Activated T-helper 2 cell treated with anti-CD3 and anti-CD28 coated beads, Interferon-gamma antibody, Interleukin-2, Interleukin-4, amounts not matched to agents 10 μg/mL and 5 μg/mL and 100 μg/mL, durations not matched to agents 14 hours and 24 hours and 36 hours (primary cell): Measurements from ENCODE around the gene CLK2. TPM values are rescaled to one million over a fixed set of nuclear protein-coding genes. Genes with fewer than 3 reads are reported as not detected.
"Not testable (repeated sequence)": the region's sequence is repeated elsewhere in the genome, so short reads cannot be mapped to it uniquely, and the experiment has no call there.

Source experiments
- DNase-seq: peaks from one replicate; pipeline ENCODE4 v3.0.0; 2021; ENCODE audit warnings: low spot score
- H3K27ac Mint-ChIP-seq: one replicate; pipeline ENCODE4 v1.8.0; 2021; ENCODE audit warnings: mixed read lengths
- H3K27me3 Mint-ChIP-seq: one replicate; pipeline ENCODE4 v1.8.0; 2021; ENCODE audit warnings: low read depth, mixed read lengths
- H3K36me3 Mint-ChIP-seq: one replicate; pipeline ENCODE4 v1.8.0; 2021; ENCODE audit warnings: low read depth, mixed read lengths
- H3K4me1 Mint-ChIP-seq: one replicate; pipeline ENCODE4 v1.8.0; 2021; ENCODE audit warnings: low read depth, mixed read lengths
- H3K4me3 Mint-ChIP-seq: one replicate; pipeline ENCODE4 v1.8.0; 2021; ENCODE audit warnings: low read depth, mild to moderate bottlenecking, moderate library complexity, mixed read lengths
- H3K9me3 Mint-ChIP-seq: one replicate; pipeline ENCODE4 v1.8.0; 2021; ENCODE audit warnings: mixed read lengths
- intact Hi-C: fragments of 100-400 bp; cut with micrococcal nuclease; formaldehyde crosslinking; loops from one replicate; pipeline ENCODE4 v1.15.1; 2023
- total RNA-seq: library from RNA; stranded (reverse); gene quantifications from 2 replicates; pipeline ENCODE4 v1.2.3, GENCODE V29; 2022

Gene CLK2
- total RNA-seq, 1 donor from 2014 or later = 96.8 TPM

DNA sequence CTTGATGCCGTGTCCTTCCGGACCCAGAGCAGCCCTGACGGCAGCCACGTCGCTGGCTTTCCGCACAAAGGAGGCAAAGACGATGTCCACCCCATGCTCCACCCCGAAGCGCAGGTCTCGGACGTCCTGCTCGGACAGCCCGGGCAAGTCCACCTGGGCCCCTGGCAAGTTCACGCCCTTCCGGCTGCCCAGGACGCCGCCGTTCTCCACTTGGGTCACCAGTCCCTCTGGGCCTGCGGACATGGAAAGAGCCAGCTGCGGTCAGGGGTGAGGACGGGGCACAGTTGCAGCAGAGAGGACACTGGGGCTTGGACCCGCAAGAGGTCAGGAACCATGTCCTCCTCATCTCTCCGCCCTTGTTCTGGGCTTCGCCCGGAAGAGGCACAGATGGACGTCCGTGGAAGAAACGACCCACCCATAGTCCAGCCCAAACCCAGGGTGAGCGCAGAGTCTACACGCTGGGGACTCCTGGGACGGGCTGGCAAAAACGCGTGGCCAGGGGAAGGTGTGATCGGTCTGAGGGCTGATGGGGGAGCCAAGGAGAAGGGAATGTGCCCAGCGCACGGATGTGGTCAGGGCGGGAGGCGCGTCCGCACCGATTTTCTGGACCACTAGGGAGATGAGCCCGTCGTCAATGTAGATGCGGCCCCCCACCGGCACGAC, 21.3 kb upstream of the CLK2 start:
- Mint-ChIP-seq H3K4me3 (no peak overlapping the region), H3K4me1 (peaks cover 8% of the 10 kb centered on the region), H3K36me3 (no peaks in the 10 kb centered on the region)

DNA sequence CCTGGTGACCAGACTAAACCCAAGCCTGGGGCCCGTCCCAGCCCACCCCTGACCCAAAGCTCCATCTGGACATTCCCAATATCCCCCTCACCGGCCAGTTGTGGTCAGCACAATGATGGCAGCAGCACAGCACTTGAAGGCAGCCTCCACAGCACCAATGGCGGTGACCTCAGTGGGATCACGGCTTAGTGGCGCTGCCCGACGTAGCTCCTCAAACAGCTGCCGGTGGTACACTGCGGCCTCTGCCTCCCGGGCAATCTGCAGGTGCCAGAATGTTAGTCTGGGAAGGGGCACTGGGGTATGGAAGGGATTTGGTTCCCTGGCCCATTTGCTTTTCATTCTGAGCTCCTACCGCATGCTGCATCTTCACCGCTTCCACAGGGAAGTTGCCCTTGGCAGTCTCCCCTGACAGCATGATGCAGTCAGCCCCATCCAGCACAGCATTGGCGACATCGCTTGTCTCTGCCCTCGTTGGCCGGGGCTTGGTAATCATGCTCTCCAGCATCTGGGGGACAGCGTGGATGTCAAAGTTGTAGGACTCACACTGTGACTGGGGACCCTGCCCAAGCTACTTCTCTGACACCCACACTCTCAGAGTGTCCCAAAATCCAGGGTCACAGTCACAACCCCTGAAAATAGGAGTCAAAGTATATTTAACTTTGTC, 19.9 kb upstream of the CLK2 start:
- no peak overlapping the region for H3K27ac Mint-ChIP-seq
- DNase-seq = no peak
- H3K9me3 Mint-ChIP-seq = no peaks in the 10 kb centered on the region
- H3K27me3 Mint-ChIP-seq = peaks cover 49% of the 10 kb centered on the region
- peaks cover 8% of the 10 kb centered on the region for H3K4me1 Mint-ChIP-seq
- intact Hi-C loops = no loop called here
- no peaks in the 10 kb centered on the region for H3K36me3 Mint-ChIP-seq
- no peak overlapping the region for H3K4me3 Mint-ChIP-seq

More for the DNA sequence above, 21.3 kb upstream of the CLK2 start:
- H3K27me3 Mint-ChIP-seq = peaks cover 51% of the 10 kb centered on the region
- intact Hi-C loops = no loop called here
- no peaks in the 10 kb centered on the region for H3K9me3 Mint-ChIP-seq
- DNase-seq = no peak
- no peak overlapping the region for H3K27ac Mint-ChIP-seq

DNA sequence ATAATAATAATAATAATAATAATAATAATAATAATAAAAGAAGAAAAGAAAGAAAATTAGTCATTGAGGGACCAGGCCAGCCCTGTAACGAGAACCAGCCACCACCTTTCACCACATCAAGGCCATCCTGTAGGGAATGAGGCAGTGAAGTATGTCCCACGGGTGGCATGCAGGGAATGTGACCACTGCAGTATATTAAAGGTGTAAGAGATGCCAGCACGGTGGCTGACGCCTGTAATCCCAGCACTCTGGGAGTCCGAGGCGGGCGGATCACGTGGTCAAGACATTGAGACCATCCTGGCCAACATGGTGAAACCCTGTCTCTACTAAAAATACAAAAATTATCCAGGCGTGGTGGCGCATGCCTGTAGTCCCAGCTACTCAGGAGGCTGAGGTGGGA, 17.7 kb upstream of the CLK2 start:
- H3K36me3 Mint-ChIP-seq, H3K9me3 Mint-ChIP-seq, DNase-seq, H3K4me1 Mint-ChIP-seq, intact Hi-C loops, H3K27ac Mint-ChIP-seq, H3K4me3 Mint-ChIP-seq: not testable (repeated sequence)
- H3K27me3 Mint-ChIP-seq = peaks cover 31% of the 10 kb centered on the region

DNA sequence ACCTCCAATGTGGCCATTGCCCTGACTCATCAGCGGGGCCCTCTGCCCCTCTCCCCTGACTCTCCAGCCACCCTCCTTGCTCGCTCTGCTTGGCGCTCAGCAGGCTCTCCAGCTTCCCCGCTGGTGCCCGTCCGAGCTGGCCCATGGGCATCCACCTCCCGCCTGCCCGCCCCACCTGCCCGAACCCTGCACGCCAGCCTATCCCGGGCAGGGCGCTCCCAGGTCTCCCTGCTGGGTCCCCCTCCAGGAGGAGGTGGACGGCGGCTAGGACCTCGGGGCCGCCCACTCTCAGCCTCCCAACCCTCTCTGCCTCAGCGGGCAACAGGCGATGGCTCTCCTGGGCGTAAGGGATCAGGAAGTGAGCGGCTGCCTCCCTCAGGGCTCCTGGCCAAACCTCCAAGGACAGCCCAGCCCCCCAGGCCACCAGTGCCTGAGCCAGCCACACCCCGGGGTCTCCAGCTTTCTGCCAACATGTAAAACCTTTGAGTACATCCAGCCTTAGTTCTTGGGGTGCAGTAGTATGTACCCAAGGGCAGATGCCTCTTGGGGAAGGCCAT, 14.8 kb upstream of the CLK2 start:
- H3K9me3 Mint-ChIP-seq = no peaks in the 10 kb centered on the region
- DNase-seq = no peak
- no peak overlapping the region for H3K27ac Mint-ChIP-seq
- intact Hi-C loops = no loop called here
- H3K4me1 Mint-ChIP-seq = no peaks in the 10 kb centered on the region
- no peaks in the 10 kb centered on the region for H3K36me3 Mint-ChIP-seq
- H3K27me3 Mint-ChIP-seq = peaks cover 10% of the 10 kb centered on the region
- no peak overlapping the region for H3K4me3 Mint-ChIP-seq

DNA sequence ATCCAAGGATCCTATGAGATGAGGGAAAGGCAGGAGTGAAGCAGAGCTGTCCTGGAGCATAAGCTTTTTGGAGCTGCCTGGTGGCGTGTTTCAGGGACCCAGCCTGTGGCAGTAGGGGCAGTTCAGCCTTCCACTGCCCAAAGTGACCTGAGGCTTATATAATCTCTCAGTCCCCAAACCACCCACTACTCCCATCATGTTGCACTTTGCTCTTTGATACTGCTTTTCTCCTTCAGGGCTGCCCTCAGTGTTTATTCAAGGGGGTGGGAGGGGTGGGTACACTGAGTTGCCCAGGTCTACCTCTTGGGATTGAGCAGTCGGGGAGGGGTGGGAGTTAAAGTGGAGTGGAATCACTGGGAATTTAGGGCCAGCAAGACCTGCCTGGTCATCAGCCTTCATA, 13.2 kb upstream of the CLK2 start:
- intact Hi-C loops = no loop called here
- Mint-ChIP-seq H3K9me3 (no peaks in the 10 kb centered on the region), H3K27ac (no peak overlapping the region), H3K4me1 (no peaks in the 10 kb centered on the region), H3K27me3 (peaks cover 6% of the 10 kb centered on the region), H3K36me3 (no peaks in the 10 kb centered on the region), H3K4me3 (no peak overlapping the region)
- no peak for DNase-seq

DNA sequence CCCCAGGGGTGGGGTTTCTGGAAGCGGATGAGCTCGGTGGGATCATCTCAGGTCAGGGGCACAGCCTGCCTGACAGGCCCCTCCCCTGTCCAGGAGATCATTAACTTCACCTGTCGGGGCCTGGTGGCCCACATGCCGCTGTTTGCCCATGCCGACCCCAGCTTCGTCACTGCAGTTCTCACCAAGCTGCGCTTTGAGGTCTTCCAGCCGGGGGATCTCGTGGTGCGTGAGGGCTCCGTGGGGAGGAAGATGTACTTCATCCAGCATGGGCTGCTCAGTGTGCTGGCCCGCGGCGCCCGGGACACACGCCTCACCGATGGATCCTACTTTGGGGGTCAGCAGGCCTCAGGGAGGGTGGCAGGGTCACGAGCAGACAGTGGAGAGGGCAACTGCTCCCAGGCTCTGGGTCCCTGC, 12.3 kb upstream of the CLK2 start:
- Mint-ChIP-seq H3K4me3 (no peak overlapping the region), H3K27ac (no peak overlapping the region), H3K36me3 (no peaks in the 10 kb centered on the region), H3K4me1 (no peaks in the 10 kb centered on the region), H3K27me3 (peaks cover 3% of the 10 kb centered on the region), H3K9me3 (no peaks in the 10 kb centered on the region)
- intact Hi-C loops = no loop called here
- no peak for DNase-seq

DNA sequence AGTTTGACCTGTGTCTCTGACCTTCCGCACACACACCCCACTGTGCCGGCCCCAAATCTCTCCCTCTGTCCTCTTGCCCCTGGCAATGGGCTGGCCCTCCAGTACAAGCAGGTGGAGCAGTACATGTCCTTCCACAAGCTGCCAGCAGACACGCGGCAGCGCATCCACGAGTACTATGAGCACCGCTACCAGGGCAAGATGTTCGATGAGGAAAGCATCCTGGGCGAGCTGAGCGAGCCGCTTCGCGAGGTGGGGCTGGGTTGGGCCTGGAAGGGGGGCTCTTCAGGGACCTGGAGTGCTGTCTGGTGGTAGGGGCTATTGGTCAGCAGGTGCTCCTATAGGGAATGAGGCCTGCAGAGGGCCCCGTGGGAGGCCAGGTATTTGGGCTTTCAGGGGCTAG, 11.8 kb upstream of the CLK2 start:
- peaks cover under 1% of the 10 kb centered on the region for H3K27me3 Mint-ChIP-seq
- no peak overlapping the region for H3K4me3 Mint-ChIP-seq
- intact Hi-C loops = no loop called here
- DNase-seq = no peak
- no peak overlapping the region for H3K27ac Mint-ChIP-seq
- no peaks in the 10 kb centered on the region for H3K9me3 Mint-ChIP-seq
- H3K4me1 Mint-ChIP-seq = no peaks in the 10 kb centered on the region
- no peaks in the 10 kb centered on the region for H3K36me3 Mint-ChIP-seq

DNA sequence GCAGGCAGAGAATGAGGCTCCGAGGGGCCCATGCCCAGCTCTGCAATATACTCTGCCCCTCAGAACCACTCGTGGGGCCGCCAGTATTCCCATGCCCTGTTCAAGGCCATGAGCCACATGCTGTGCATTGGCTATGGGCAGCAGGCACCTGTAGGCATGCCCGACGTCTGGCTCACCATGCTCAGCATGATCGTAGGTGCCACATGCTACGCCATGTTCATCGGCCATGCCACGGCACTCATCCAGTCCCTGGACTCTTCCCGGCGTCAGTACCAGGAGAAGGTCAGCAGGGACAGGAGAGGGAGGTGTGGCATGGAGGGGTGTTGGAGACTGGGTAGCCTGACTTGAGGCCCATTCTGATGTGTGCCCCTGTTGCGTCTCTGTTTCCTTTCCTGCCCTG, 11.2 kb upstream of the CLK2 start:
- DNase-seq = no peak
- H3K4me1 Mint-ChIP-seq = no peaks in the 10 kb centered on the region
- no peak overlapping the region for H3K27ac Mint-ChIP-seq
- no peaks in the 10 kb centered on the region for H3K9me3 Mint-ChIP-seq
- H3K36me3 Mint-ChIP-seq = no peaks in the 10 kb centered on the region
- no peak overlapping the region for H3K4me3 Mint-ChIP-seq
- no peaks in the 10 kb centered on the region for H3K27me3 Mint-ChIP-seq
- intact Hi-C loops = no loop called here

DNA sequence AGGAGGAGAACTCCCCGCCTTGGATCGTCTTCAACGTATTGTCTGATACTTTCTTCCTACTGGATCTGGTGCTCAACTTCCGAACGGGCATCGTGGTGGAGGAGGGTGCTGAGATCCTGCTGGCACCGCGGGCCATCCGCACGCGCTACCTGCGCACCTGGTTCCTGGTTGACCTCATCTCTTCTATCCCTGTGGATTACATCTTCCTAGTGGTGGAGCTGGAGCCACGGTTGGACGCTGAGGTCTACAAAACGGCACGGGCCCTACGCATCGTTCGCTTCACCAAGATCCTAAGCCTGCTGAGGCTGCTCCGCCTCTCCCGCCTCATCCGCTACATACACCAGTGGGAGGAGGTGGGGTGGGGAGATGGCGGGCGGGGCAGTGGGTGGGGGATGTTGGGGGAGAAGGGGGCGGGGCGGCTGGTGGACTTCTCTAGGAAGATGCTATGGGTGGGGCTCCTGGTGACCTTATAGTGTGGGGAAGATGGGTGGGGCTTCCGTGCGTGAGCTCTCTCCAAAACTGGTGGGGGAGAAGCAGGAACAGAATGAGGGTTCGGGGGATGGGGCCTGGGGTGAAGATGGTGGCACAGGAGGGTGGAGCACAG, 9.3 kb upstream of the CLK2 start:
- DNase-seq = no peak
- no peak overlapping the region for H3K4me3 Mint-ChIP-seq
- peaks cover 4% of the 10 kb centered on the region for H3K4me1 Mint-ChIP-seq
- H3K27ac Mint-ChIP-seq = no peak overlapping the region
- no peaks in the 10 kb centered on the region for H3K9me3 Mint-ChIP-seq
- H3K27me3 Mint-ChIP-seq = no peaks in the 10 kb centered on the region
- intact Hi-C loops = no loop called here
- no peaks in the 10 kb centered on the region for H3K36me3 Mint-ChIP-seq

DNA sequence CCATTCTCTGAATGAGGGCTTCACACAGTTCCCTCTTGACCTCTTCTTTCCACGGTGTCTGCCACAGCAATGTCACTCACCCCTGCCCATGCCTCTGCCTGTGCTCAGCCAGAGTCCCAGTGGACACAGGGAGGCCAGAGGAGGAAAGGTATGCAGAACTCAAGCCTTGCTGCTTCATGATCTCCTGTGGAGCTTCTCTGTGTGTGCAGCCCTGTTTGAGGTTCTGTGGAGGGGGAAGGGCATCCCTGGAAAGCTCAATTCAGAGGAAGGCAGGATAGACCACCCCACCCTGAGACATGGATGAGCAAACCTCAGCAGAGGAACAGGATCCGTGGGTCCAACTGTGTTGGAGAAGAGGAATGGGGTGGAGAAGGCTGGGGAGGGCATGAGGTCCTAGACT, 6.0 kb upstream of the CLK2 start:
- Mint-ChIP-seq H3K27me3 (no peaks in the 10 kb centered on the region), H3K4me3 (no peak overlapping the region), H3K4me1 (peaks cover 20% of the 10 kb centered on the region), H3K27ac (no peak overlapping the region), H3K9me3 (no peaks in the 10 kb centered on the region), H3K36me3 (no peaks in the 10 kb centered on the region)
- no peak for DNase-seq
- intact Hi-C loops = loop anchor here (5.0 to 10.0 kb wide), 2 partner anchors 72 to 466 kb away; partner anchors contain the start of genes MTX1 and THBS3

DNA sequence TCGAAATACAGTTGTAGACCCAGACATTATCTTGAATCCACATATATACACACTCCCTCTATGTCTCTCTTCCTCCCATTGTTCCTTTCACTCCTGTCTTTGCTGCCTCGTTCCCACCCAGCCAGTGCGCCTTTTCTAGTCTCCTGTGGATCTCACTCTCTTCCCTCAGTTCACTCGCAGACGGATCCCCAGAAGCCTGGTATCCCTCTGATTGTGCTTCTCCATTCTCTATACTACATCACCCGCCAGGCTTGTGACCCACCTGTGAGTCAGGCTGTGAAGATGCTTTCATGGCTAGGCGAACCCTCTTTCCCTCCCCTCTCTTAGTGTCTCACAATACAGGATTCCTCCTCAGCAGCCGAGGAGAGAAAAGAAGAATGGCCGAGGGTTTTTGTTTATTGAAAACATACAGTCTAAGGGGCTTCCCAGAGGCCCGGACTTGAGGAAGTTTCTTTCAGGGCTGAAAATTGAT, 5.4 kb upstream of the CLK2 start:
- Mint-ChIP-seq H3K27me3 (no peaks in the 10 kb centered on the region), H3K27ac (no peak overlapping the region), H3K9me3 (no peaks in the 10 kb centered on the region), H3K4me3 (peak overlapping the region; percentile 56), H3K4me1 (peaks cover 22% of the 10 kb centered on the region), H3K36me3 (no peaks in the 10 kb centered on the region)
- DNase-seq = no peak
- intact Hi-C loops = loop anchor here (5.0 to 10.0 kb wide), 2 partner anchors 71 to 466 kb away; partner anchors contain the start of genes MTX1 and THBS3

DNA sequence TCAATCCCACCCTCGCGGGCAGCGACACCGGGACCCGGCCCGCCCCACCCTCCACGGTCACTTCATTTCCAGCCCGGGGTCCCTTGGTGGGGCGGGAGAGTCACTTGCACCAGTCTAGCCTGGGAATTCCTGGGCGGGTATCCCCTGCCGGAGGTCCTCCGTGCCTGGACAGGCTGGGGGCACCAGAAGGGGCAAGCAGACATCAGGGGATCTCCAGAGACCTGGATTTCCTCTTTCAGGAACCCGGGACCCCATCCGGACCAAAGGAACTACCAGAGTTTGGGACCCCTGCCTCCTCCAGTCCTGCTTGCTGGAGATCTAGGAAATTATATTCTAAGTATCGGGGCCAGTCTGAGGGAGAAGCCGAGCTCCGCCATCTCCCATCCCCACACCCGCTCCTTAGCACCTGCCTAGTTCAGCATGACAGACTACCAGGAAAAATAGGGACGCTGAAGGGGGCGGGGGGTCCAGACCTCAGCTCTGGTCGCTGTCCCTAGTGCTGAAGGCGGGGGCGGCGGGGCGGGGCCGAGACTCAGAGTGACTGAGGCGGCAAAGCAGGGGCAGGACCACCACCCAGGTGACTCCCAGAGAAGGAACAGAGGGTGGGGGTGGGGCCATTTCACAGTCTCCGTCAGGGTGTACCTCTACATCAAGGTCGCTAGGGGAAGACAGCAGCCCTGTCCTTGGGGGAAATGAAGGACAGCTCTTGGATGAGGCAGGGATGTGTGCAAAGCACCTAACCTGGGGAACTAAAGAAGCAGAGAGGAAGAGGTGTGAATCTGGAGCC, 4.8 kb upstream of the CLK2 start:
- H3K27ac Mint-ChIP-seq = peak overlapping the region; percentile 14
- peaks cover 25% of the 10 kb centered on the region for H3K4me1 Mint-ChIP-seq
- H3K4me3 Mint-ChIP-seq = peak overlapping the region; percentile 56
- no peaks in the 10 kb centered on the region for H3K27me3 Mint-ChIP-seq
- intact Hi-C loops = loop anchor here (1.0 to 10.0 kb wide), 4 partner anchors 23 to 467 kb away; partner anchors contain the start of genes ENTREP3, MTX1, RUSC1 and THBS3
- H3K36me3 Mint-ChIP-seq = no peaks in the 10 kb centered on the region
- H3K9me3 Mint-ChIP-seq = no peaks in the 10 kb centered on the region
- peak; percentile 62 for DNase-seq
